Measurements from ENCODE around the gene TRANK1.

The TRANK1 gene

GRCh38 chr3:36871379-36872126 is 73.3 kb downstream of the TRANK1 start:
- no peak overlapping the region for H3K4me3 ChIP-seq (ENCODE audit: low read length)
- TF ChIP-seq, protein P1, sequence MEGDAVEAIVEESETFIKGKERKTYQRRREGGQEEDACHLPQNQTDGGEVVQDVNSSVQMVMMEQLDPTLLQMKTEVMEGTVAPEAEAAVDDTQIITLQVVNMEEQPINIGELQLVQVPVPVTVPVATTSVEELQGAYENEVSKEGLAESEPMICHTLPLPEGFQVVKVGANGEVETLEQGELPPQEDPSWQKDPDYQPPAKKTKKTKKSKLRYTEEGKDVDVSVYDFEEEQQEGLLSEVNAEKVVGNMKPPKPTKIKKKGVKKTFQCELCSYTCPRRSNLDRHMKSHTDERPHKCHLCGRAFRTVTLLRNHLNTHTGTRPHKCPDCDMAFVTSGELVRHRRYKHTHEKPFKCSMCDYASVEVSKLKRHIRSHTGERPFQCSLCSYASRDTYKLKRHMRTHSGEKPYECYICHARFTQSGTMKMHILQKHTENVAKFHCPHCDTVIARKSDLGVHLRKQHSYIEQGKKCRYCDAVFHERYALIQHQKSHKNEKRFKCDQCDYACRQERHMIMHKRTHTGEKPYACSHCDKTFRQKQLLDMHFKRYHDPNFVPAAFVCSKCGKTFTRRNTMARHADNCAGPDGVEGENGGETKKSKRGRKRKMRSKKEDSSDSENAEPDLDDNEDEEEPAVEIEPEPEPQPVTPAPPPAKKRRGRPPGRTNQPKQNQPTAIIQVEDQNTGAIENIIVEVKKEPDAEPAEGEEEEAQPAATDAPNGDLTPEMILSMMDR (IDR thresholded peaks at IDR 0.05; ENCODE audit: insufficient read depth, low read depth, low read length, missing control alignments) = no peak
- no peak for DNase-seq (ENCODE audit: low read depth)

DNA sequence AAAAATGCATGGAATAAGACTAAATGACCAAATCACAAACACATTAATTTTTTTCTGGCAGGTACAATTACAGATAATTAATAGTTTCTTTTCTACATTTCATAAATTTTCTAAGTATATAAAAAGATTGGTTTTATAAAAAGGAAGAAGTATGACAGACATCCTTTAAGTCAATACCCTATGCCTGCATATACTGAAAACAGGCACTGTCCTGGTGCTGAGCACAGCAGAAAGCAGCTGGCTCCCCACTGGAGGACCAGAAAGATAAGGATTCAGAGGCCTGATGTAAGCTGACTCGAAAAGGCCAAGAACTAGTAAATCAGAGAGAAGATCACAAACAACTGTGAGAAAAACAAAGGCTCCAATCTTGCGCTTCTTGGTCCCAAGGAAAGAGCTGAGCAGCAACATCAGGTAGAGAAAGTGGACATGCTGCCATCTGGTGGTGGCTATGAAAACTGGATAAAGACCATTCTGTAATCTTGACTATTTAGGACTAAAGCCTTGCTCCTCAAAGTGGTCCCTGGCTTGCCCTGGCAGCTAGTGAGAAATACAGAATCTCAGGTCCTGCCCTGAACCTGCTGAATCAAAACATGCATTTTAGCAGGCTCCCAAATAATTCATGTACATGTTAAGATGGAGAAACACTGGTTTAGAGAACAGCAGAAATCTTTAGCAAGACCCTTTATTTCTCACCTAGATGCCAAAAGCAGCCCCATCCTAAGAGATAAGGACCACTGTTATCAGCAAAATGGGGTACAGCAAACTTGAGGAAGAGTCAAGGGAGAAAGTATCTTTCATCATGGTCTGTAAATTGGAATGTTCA is 76.0 kb downstream of the TRANK1 start:
- TF ChIP-seq, protein P1 (IDR thresholded peaks at IDR 0.05; ENCODE audit: insufficient read depth, low read depth, low read length, missing control alignments) = peak; percentile 86
- peak; percentile 72 for DNase-seq (ENCODE audit: low read depth)
- no peak overlapping the region for H3K4me3 ChIP-seq (ENCODE audit: low read length)

GRCh38 chr3:36867810-36868209 is 77.0 kb downstream of the TRANK1 start:
- TF ChIP-seq, protein P1 (IDR thresholded peaks at IDR 0.05; ENCODE audit: insufficient read depth, low read depth, low read length, missing control alignments) = no peak
- no peak overlapping the region for H3K4me3 ChIP-seq (ENCODE audit: low read length)
- DNase-seq (ENCODE audit: low read depth) = no peak

DNA sequence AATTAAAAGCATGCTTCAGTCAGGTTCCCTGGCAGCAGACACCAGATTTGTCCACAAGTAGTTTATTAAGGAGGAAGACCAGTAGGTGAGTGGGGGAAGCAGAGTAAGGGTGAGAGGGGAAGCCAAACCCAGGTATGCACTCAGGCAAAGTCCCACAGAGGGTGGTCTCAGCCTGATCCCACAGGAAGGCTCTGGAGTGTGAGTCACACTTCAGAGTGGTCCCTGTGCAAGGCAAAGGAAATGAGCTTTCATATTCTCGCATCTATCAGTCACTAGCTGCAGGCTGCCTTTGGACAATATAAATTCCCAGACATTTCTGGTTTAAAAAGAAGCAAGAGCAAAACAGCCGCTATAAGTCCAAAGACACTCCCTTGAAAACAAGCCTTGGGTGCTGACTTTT is 78.5 kb downstream of the TRANK1 start:
- TF ChIP-seq, protein P1 (IDR thresholded peaks at IDR 0.05; ENCODE audit: insufficient read depth, low read depth, low read length, missing control alignments) = no peak
- no peak for DNase-seq (ENCODE audit: low read depth)
- no peak overlapping the region for H3K4me3 ChIP-seq (ENCODE audit: low read length)

GRCh38 chr3:36864180-36865053 is 80.4 kb downstream of the TRANK1 start:
- H3K4me3 ChIP-seq (ENCODE audit: low read length) = no peak overlapping the region
- no peak for DNase-seq (ENCODE audit: low read depth)
- TF ChIP-seq, protein P1 (IDR thresholded peaks at IDR 0.05; ENCODE audit: insufficient read depth, low read depth, low read length, missing control alignments) = no peak

GRCh38 chr3:36862076-36862755 is 82.6 kb downstream of the TRANK1 start:
- no peak for DNase-seq (ENCODE audit: low read depth)
- TF ChIP-seq, protein P1 (IDR thresholded peaks at IDR 0.05; ENCODE audit: insufficient read depth, low read depth, low read length, missing control alignments) = no peak
- no peak overlapping the region for H3K4me3 ChIP-seq (ENCODE audit: low read length)

Data from epithelial cell of esophagus (primary cell).